Measurements from ENCODE around the gene SELENOO. TPM values are rescaled to one million over a fixed set of nuclear protein-coding genes. Genes with fewer than 3 reads are reported as not detected.

Gene SELENOO
- total and polyA plus RNA-seq, 9 donors: 0.40 to 31.1 (median 23.0) TPM

GRCh38 chr22:50189184-50189848 is 11.5 kb upstream of the SELENOO start:
- H3K27me3 ChIP-seq: no peaks in the 10 kb centered on the region
- no peaks in the 10 kb centered on the region for H3K36me3 ChIP-seq
- no peak for TF ChIP-seq EP300 (IDR thresholded peaks at IDR 0.05)
- no peak for TF ChIP-seq CTCF (IDR thresholded peaks at IDR 0.05)
- H3K9me3 ChIP-seq: no peaks in the 10 kb centered on the region
- intact Hi-C loops (cut with DNase I): no loop called here
- WGBS, 3 donors: 70 to 77% (median 74%) methylated on average over 19 to 20 of the region's 20 CpGs
- H3K27ac ChIP-seq: peak overlapping the region in 1 of 2 donors; percentile 60
- peaks cover 13% of the 10 kb centered on the region for H3K4me1 ChIP-seq (ENCODE audit: insufficient read depth)
- peak in 3 of 5 donors; percentile 68 to 71 (median 69) for DNase-seq
- H3K4me3 ChIP-seq: no peak overlapping the region

- H3K4me1 ChIP-seq (ENCODE audit: insufficient read depth): peaks cover 11% of the 10 kb centered on the region
- H3K4me3 ChIP-seq: no peak overlapping the region
- no peaks in the 10 kb centered on the region for H3K27me3 ChIP-seq
- 33 to 50% (median 37%) methylated on average over 4 of the region's 4 CpGs for WGBS, 3 donors
- H3K27ac ChIP-seq: peak overlapping the region in 1 of 2 donors; percentile 60
- no peaks in the 10 kb centered on the region for H3K36me3 ChIP-seq
- H3K9me3 ChIP-seq: no peaks in the 10 kb centered on the region
- intact Hi-C loops (cut with DNase I): loop anchor here in 1 of 4 donors (10.0 kb wide), 1 partner anchor 235 kb away; no protein-coding TSS in a partner anchor
- TF ChIP-seq POLR2A (IDR thresholded peaks at IDR 0.05) (no peak), CTCF (IDR thresholded peaks at IDR 0.05) (no peak), EP300 (IDR thresholded peaks at IDR 0.05) (no peak)
- peak in 1 of 5 donors; percentile 49 for DNase-seq
Observed at GRCh38 chr22:50189849-50190181, 11.0 kb upstream of the SELENOO start.

GRCh38 chr22:50190182-50190940 is 10.4 kb upstream of the SELENOO start:
- 11 to 20% (median 12%) methylated on average over 22 to 43 of the region's 43 CpGs for WGBS, 3 donors
- H3K4me1 ChIP-seq (ENCODE audit: insufficient read depth): peaks cover 9% of the 10 kb centered on the region

More at GRCh38 chr22:50190182-50190940, 10.4 kb upstream of the SELENOO start:
- Histone ChIP-seq H3K27me3 (no peaks in the 10 kb centered on the region), H3K27ac (peak overlapping the region; percentile 4 to 60), H3K36me3 (no peaks in the 10 kb centered on the region), H3K4me3 (peak overlapping the region; percentile 30), H3K9me3 (no peaks in the 10 kb centered on the region)
- peak; percentile 62 to 79 (median 68) for DNase-seq
- TF ChIP-seq CTCF (IDR thresholded peaks at IDR 0.05): peak in 1 of 3 donors; percentile 17
- no peak for TF ChIP-seq POLR2A (IDR thresholded peaks at IDR 0.05)
- intact Hi-C loops (cut with DNase I): loop anchor here in 1 of 4 donors (10.0 kb wide), 1 partner anchor 236 kb away; no protein-coding TSS in a partner anchor

All from ovary (tissue), 9 donors.